SK-N-SH treated with all-trans-retinoic acid at 6 μM for 48 hours (cell line): ENCODE measurements around the gene DDX20.
"Not testable (repeated sequence)": the region's sequence is repeated elsewhere in the genome, so short reads cannot be mapped to it uniquely, and the experiment has no call there.

Experiments used
- ATAC-seq: fragments of 200-7000 bp; cut with Tn5 transposase; 3 replicates; pipeline ENCODE4 v1.9.1; 2020; ENCODE audit warnings: mild to moderate bottlenecking, moderate library complexity
- ARNTL ChIP-seq: fragments of 450-650 bp; formaldehyde crosslinking; IDR thresholded peaks from 2 replicates; pipeline ENCODE4 v1.5.0; 2020; ENCODE audit warnings: low read depth, mild to moderate bottlenecking, moderate library complexity, borderline replicate concordance
- BACH2 ChIP-seq: fragments of 250-450 bp; sonication (Bioruptor Pico); IDR thresholded peaks from 2 replicates; pipeline ENCODE4 v1.9.0; 2021; ENCODE audit warnings: mild to moderate bottlenecking, borderline replicate concordance
- CSDC2 ChIP-seq: fragments of 250-450 bp; sonication (Bioruptor Pico); IDR thresholded peaks from 2 replicates; pipeline ENCODE4 v1.5.0; 2020; ENCODE audit warnings: mild to moderate bottlenecking, moderate library complexity
- ESRRG ChIP-seq: fragments of 250-450 bp; sonication (Bioruptor Pico); IDR thresholded peaks from 2 replicates; pipeline ENCODE4 v1.6.1; 2021; ENCODE audit warnings: mild to moderate bottlenecking
- GLIS3 ChIP-seq: fragments of 250-450 bp; sonication (Bioruptor Pico); IDR thresholded peaks from 2 replicates; pipeline ENCODE4 v1.5.0; 2020; ENCODE audit warnings: mild to moderate bottlenecking, moderate library complexity
- ISL1 ChIP-seq: fragments of 250-450 bp; sonication (Bioruptor Pico); IDR thresholded peaks from 2 replicates; pipeline ENCODE4 v2.1.2; 2022; ENCODE audit warnings: mild to moderate bottlenecking, moderate library complexity
- OSR1 ChIP-seq: fragments of 250-450 bp; sonication (Bioruptor Pico); IDR thresholded peaks from 2 replicates; pipeline ENCODE4 v1.8.0; 2022; ENCODE audit warnings: moderate library complexity, mild to moderate bottlenecking, inconsistent platforms
- PPARA ChIP-seq: fragments of 250-450 bp; sonication (Bioruptor Pico); IDR thresholded peaks from 2 replicates; pipeline ENCODE4 v1.5.0; 2020; ENCODE audit warnings: mild to moderate bottlenecking, borderline replicate concordance
- SNAI2 ChIP-seq: fragments of 250-450 bp; sonication (Bioruptor Pico); IDR thresholded peaks from 2 replicates; pipeline ENCODE4 v1.5.0; 2020; ENCODE audit warnings: mild to moderate bottlenecking, moderate library complexity
- ZC3H10 ChIP-seq: fragments of 250-450 bp; sonication (Bioruptor Pico); IDR thresholded peaks from 2 replicates; pipeline ENCODE4 v1.5.1; 2021; ENCODE audit warnings: mild to moderate bottlenecking, moderate library complexity
- ZFP3 ChIP-seq: fragments of 250-450 bp; sonication (Bioruptor Pico); IDR thresholded peaks from 2 replicates; pipeline ENCODE4 v1.5.0; 2020; ENCODE audit warnings: mild to moderate bottlenecking, moderate library complexity
- ZFP30 ChIP-seq: fragments of 450-650 bp; formaldehyde crosslinking; IDR thresholded peaks from 2 replicates; pipeline ENCODE4 v1.5.0; 2022; ENCODE audit warnings: mild to moderate bottlenecking, moderate library complexity
- ZNF565 ChIP-seq: fragments of 450-650 bp; formaldehyde crosslinking; conservative IDR thresholded peaks from 2 replicates; pipeline ENCODE4 v1.5.0; 2020; ENCODE audit warnings: low read depth, mild to moderate bottlenecking, moderate library complexity
- ZNF70 ChIP-seq: fragments of 450-650 bp; formaldehyde crosslinking; IDR thresholded peaks from 2 replicates; pipeline ENCODE4 v1.5.0; 2020; ENCODE audit warnings: mild to moderate bottlenecking, moderate library complexity
- TF ChIP-seq, protein P1 (sequence below): fragments of 250-450 bp; sonication (Bioruptor Pico); IDR thresholded peaks from 2 replicates; pipeline ENCODE4 v1.5.1; 2021; ENCODE audit warnings: mild to moderate bottlenecking, moderate library complexity
- TF ChIP-seq, protein P2 (sequence below): fragments of 250-450 bp; sonication (Bioruptor Pico); IDR thresholded peaks from 2 replicates; pipeline ENCODE4 v1.5.1; 2020; ENCODE audit warnings: low read depth, mild to moderate bottlenecking, moderate library complexity
- TF ChIP-seq, protein P3 (sequence below): fragments of 250-450 bp; sonication (Bioruptor Pico); IDR thresholded peaks from 2 replicates; pipeline ENCODE4 v1.5.0; 2020; ENCODE audit warnings: mild to moderate bottlenecking, moderate library complexity
- TF ChIP-seq, protein P4 (sequence below): fragments of 250-450 bp; sonication (Bioruptor Pico); IDR thresholded peaks from 2 replicates; pipeline ENCODE4 v1.8.0; 2020; ENCODE audit warnings: mild to moderate bottlenecking, moderate library complexity, borderline replicate concordance
- TF ChIP-seq, protein P5 (sequence below): fragments of 250-450 bp; sonication (Bioruptor Pico); IDR thresholded peaks from 2 replicates; pipeline ENCODE4 v1.8.0; 2021; ENCODE audit warnings: low read depth, mild to moderate bottlenecking, moderate library complexity, borderline replicate concordance

The DDX20 gene

DNA sequence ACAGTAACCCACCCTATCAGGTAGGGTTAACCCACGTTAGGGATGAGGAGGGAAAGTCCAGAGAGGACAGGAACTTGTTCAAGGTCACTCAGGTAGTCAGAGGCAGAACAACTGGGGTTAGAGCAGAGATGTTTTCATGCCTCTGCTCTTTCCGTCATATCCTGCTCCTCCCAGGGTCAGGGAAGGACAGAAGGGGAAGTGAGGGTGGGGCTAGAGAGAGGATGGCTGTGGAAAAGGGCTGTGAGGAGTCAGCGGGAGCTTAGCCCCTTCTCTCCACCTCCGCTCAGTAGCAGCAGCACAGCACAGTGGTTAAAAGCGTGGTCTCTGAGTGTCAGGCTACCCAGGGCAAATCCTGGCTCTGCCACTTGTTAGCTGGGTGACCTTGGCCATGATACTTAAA, 36.5 kb downstream of the DDX20 start:
- ATAC-seq = no peak
- TF ChIP-seq, protein P1, sequence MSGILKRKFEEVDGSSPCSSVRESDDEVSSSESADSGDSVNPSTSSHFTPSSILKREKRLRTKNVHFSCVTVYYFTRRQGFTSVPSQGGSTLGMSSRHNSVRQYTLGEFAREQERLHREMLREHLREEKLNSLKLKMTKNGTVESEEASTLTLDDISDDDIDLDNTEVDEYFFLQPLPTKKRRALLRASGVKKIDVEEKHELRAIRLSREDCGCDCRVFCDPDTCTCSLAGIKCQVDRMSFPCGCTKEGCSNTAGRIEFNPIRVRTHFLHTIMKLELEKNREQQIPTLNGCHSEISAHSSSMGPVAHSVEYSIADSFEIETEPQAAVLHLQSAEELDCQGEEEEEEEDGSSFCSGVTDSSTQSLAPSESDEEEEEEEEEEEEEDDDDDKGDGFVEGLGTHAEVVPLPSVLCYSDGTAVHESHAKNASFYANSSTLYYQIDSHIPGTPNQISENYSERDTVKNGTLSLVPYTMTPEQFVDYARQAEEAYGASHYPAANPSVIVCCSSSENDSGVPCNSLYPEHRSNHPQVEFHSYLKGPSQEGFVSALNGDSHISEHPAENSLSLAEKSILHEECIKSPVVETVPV (CRISPR knock-in tag) = no peak

DNA sequence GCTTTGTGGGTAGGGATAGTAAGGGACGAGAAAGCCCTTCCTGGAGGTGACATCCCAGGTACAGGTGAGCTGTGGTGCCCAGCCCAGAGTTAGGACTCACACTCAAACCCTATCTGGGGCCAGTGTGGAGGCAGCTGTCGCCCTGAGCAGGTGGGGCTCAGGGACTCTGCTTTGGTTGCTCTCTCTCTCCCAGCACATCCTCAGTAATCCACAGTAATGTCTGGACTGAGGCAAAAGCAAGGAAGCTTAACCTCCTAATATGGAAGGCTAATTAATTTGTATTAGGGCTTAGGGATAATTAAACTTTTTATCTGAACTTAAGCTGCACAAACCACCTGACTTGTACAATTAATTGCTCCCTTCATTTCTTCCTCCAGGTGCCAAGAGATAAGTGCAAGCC, 38.2 kb downstream of the DDX20 start:
- TF ChIP-seq ARNTL (CRISPR knock-in tag) (no peak), CSDC2 (CRISPR knock-in tag) (no peak), OSR1 (CRISPR knock-in tag) (no peak), ZC3H10 (CRISPR knock-in tag) (no peak), ESRRG (CRISPR knock-in tag) (no peak), ISL1 (CRISPR knock-in tag) (no peak), BACH2 (CRISPR knock-in tag) (no peak), ZNF565 (CRISPR knock-in tag) (no peak), ZNF70 (no peak)
- TF ChIP-seq, protein P2, sequence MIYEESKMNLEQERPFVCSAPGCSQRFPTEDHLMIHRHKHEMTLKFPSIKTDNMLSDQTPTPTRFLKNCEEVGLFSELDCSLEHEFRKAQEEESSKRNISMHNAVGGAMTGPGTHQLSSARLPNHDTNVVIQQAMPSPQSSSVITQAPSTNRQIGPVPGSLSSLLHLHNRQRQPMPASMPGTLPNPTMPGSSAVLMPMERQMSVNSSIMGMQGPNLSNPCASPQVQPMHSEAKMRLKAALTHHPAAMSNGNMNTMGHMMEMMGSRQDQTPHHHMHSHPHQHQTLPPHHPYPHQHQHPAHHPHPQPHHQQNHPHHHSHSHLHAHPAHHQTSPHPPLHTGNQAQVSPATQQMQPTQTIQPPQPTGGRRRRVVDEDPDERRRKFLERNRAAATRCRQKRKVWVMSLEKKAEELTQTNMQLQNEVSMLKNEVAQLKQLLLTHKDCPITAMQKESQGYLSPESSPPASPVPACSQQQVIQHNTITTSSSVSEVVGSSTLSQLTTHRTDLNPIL (CRISPR knock-in tag) = no peak
- TF ChIP-seq, protein P3, sequence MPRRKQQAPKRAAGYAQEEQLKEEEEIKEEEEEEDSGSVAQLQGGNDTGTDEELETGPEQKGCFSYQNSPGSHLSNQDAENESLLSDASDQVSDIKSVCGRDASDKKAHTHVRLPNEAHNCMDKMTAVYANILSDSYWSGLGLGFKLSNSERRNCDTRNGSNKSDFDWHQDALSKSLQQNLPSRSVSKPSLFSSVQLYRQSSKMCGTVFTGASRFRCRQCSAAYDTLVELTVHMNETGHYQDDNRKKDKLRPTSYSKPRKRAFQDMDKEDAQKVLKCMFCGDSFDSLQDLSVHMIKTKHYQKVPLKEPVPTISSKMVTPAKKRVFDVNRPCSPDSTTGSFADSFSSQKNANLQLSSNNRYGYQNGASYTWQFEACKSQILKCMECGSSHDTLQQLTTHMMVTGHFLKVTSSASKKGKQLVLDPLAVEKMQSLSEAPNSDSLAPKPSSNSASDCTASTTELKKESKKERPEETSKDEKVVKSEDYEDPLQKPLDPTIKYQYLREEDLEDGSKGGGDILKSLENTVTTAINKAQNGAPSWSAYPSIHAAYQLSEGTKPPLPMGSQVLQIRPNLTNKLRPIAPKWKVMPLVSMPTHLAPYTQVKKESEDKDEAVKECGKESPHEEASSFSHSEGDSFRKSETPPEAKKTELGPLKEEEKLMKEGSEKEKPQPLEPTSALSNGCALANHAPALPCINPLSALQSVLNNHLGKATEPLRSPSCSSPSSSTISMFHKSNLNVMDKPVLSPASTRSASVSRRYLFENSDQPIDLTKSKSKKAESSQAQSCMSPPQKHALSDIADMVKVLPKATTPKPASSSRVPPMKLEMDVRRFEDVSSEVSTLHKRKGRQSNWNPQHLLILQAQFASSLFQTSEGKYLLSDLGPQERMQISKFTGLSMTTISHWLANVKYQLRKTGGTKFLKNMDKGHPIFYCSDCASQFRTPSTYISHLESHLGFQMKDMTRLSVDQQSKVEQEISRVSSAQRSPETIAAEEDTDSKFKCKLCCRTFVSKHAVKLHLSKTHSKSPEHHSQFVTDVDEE = no peak
- TF ChIP-seq, protein P4, sequence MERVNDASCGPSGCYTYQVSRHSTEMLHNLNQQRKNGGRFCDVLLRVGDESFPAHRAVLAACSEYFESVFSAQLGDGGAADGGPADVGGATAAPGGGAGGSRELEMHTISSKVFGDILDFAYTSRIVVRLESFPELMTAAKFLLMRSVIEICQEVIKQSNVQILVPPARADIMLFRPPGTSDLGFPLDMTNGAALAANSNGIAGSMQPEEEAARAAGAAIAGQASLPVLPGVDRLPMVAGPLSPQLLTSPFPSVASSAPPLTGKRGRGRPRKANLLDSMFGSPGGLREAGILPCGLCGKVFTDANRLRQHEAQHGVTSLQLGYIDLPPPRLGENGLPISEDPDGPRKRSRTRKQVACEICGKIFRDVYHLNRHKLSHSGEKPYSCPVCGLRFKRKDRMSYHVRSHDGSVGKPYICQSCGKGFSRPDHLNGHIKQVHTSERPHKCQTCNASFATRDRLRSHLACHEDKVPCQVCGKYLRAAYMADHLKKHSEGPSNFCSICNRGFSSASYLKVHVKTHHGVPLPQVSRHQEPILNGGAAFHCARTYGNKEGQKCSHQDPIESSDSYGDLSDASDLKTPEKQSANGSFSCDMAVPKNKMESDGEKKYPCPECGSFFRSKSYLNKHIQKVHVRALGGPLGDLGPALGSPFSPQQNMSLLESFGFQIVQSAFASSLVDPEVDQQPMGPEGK (CRISPR knock-in tag) = no peak
- TF ChIP-seq, all 23 proteins: peak for 0
- ATAC-seq = no peak

DNA sequence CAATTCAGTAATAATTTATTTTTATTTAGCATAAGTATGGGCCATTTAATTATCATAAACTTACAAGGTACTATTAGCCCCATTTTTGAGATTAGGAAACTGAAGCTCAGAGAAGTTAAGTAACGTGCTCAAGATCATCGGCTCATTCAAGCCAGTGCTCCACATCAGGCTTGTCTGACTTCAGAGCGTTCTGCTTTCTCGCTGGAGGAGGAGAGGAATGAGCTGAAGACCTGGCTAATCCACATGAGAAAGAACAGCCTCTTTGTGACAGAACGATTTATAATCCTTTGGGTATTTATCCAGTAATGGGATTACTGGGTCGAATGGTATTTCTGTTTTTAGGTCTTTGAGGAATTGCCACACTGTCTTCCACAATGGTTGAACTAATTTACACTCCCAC, 39.7 kb downstream of the DDX20 start:
- TF ChIP-seq, protein P4 (CRISPR knock-in tag) = no peak
- no peak for ATAC-seq

DNA sequence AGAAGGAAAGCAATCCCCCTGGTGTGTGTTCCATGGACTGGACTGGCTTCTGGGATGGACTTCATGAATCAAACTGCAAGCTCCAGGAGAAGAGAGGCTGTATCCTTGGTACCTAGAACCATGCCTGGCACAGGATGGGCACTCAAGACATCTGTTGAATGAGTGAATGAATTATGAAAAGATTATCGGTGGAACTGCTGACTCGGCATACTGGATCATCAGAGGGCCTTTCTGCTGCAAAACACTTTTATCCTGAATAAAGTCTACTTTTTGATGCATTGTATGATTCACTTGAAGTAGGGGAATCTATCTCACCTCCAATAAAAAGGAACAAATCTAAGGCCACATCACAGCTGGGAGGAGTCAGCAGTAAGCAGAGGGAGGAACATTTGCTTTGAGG, 42.9 kb downstream of the DDX20 start:
- TF ChIP-seq, protein P3 = no peak
- TF ChIP-seq ZFP3 (CRISPR knock-in tag) = no peak
- TF ChIP-seq ZNF70 = no peak
- TF ChIP-seq ESRRG (CRISPR knock-in tag) = no peak
- no peak for TF ChIP-seq CSDC2 (CRISPR knock-in tag)
- TF ChIP-seq, protein P1 (CRISPR knock-in tag) = no peak
- no peak for TF ChIP-seq GLIS3 (CRISPR knock-in tag)
- TF ChIP-seq, protein P5, sequence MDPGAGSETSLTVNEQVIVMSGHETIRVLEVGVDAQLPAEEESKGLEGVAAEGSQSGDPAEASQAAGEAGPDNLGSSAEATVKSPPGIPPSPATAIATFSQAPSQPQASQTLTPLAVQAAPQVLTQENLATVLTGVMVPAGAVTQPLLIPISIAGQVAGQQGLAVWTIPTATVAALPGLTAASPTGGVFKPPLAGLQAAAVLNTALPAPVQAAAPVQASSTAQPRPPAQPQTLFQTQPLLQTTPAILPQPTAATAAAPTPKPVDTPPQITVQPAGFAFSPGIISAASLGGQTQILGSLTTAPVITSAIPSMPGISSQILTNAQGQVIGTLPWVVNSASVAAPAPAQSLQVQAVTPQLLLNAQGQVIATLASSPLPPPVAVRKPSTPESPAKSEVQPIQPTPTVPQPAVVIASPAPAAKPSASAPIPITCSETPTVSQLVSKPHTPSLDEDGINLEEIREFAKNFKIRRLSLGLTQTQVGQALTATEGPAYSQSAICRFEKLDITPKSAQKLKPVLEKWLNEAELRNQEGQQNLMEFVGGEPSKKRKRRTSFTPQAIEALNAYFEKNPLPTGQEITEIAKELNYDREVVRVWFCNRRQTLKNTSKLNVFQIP (CRISPR knock-in tag) = no peak
- TF ChIP-seq SNAI2 (CRISPR knock-in tag) = no peak
- TF ChIP-seq PPARA = no peak
- TF ChIP-seq ZFP30 (CRISPR knock-in tag) = no peak
- no peak for TF ChIP-seq BACH2 (CRISPR knock-in tag)
- no peak for TF ChIP-seq ZNF565 (CRISPR knock-in tag)
- no peak for TF ChIP-seq ZC3H10 (CRISPR knock-in tag)
- ATAC-seq = no peak

DNA sequence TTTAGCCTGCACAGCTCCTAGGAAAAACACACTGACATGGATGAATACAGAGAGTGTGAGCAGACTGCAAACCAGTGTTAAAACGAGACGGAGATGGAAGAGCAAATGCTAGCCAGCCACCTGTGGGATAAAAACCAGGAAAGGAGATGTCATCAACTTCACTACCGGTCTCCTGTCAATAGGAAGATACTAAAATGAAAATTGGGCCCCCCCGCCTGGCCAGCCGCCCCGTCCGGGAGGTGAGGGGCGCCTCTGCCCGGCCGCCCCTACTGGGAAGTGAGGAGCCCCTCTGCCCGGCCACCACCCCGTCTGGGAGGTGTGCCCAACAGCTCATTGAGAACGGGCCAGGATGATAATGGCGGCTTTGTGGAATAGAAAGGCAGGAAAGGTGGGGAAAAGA, 44.0 kb downstream of the DDX20 start:
- ATAC-seq = not testable (repeated sequence)
